ENCODE results near the gene CLCN2. TPM values are rescaled to one million over a fixed set of nuclear protein-coding genes. Genes with fewer than 3 reads are reported as not detected.

CLCN2 gene
- total RNA-seq, 1 experiment from 2014 or later = 21.6 TPM

DNA sequence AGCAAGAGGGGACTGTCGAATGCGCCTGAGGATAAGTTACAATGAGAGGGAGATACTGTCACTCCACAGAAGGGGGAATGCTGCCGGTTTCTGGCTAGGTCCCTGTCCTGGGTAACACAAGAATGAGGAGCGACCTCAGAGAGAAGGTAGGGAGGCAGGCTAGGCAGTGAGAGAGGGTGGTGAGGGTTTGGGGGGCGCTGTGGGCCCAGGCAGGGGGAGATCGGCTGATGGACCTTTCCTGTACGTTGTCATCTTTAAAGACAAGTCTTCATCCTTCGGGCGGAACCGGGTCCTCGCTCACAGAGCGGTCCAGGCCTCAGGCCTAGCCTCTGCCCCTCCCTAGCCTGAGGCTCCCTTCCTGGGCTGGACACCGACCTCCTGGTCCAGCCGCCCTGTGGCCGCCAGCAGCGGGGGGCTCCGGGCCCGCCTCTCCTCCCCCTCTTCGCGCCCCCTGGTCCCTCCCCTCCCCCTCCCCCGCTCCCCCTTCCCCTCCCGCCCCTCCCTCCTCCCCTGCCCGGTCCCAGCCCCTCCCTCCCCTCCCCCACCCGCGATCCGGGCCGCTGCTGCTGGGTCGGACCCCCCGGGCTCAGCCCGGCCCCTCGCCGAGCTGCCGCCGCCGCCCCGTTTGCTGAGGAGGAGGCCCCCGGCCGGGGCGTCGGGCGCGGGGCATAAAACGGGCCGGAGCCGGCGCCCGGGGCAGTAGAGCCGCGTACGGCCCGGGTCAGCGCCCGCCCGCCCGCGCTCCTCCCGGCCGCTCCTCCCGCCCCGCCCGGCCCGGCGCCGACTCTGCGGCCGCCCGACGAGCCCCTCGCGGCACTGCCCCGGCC lies 18.2 kb upstream of the CLCN2 start, which contains the start of gene CHRD:
CHRD (plus strand) TSS at position 697 of the 827 bp plus-strand sequence. CDS start 265 bp downstream, outside the sequence.
- RAD21 ChIA-PET (ENCODE audit: low non-redundant PET in 1 of 2, low total read pairs in 2 of 2, uncharacterized antibody in 2 of 2, unreplicated experiment in 2 of 2) = no interaction called here
- CTCF ChIA-PET = interaction anchor here (1.0 kb wide), 1 partner anchor 8 kb away, joined by 3 read pairs; no protein-coding TSS in a partner anchor
- no peaks in the 10 kb centered on the region for H3K27me3 ChIP-seq (ENCODE audit: insufficient read depth, low read length)

More for the DNA sequence above, 18.2 kb upstream of the CLCN2 start, which contains the start of gene CHRD:
- peak; percentile 59 for ATAC-seq
- Histone ChIP-seq H3K79me2 (ENCODE audit: insufficient read depth, low read length) (no peaks in the 10 kb centered on the region), H3K4me3 (replicated peaks in 1 of 2; ENCODE audit: low read depth in 1 of 2, low read length in 2 of 2) (peak within 1 kb of the TSS; percentile 36 to 58), H3K9me2 (ENCODE audit: insufficient read depth) (no peaks in the 10 kb centered on the region), H3K9ac (ENCODE audit: low read length) (peak within 1 kb of the TSS; percentile 40; the same call in 1 of the 2 replicates), H3K9me3 (ENCODE audit: control insufficient read depth in 1 of 2, insufficient read depth in 1 of 2, low read depth in 1 of 2, low read length in 2 of 2) (no peaks in the 10 kb centered on the region), H3K4me1 (ENCODE audit: control insufficient read depth in 1 of 2, insufficient read depth in 2 of 2, low read length in 2 of 2) (peaks cover 4 to 20% of the 10 kb centered on the region in 2 experiments; a peak in 2 of 4 replicates), H3K27ac (ENCODE audit: low read depth, low read length) (peak within 1 kb of the TSS; percentile 18; the same call in 1 of the 2 replicates), H4K20me1 (ENCODE audit: insufficient read depth) (no peaks in the 10 kb centered on the region), H3K4me2 (ENCODE audit: low read length) (peak within 1 kb of the TSS; percentile 87), H2AFZ (ENCODE audit: low read depth, low read length, poor library complexity, severe bottlenecking) (peak within 1 kb of the TSS; percentile 74), H3K36me3 (ENCODE audit: control insufficient read depth in 1 of 2, insufficient read depth in 2 of 2, low read length in 2 of 2) (no peaks in the 10 kb centered on the region)
- intact Hi-C loops (cut with micrococcal nuclease) = loop anchor here (10.0 kb wide), 2 partner anchors 135 to 395 kb away; no protein-coding TSS in a partner anchor
- no TSS peak for BruUV-seq (replicated peaks)
- POLR2A ChIA-PET = no interaction called here
- TF ChIP-seq POLR2A (IDR thresholded peaks at IDR 0.05; ENCODE audit: borderline replicate concordance, extremely low read depth, insufficient read depth, insufficient read length) (no peak), ZFX (IDR thresholded peaks at IDR 0.05) (no peak), YY1 (IDR thresholded peaks at IDR 0.05; ENCODE audit: extremely low read depth, insufficient replicate concordance, low read depth, low read length) (no peak), TCF7L2 (IDR thresholded peaks at IDR 0.05; ENCODE audit: borderline replicate concordance, extremely low read depth, insufficient read depth, insufficient read length) (no peak), POLR2AphosphoS5 (IDR thresholded peaks at IDR 0.05; ENCODE audit: low read depth, low read length) (no peak), SIN3A (IDR thresholded peaks at IDR 0.05; ENCODE audit: low read depth) (no peak), EGR1 (IDR thresholded peaks at IDR 0.05; ENCODE audit: low read depth) (no peak), SP1 (IDR thresholded peaks at IDR 0.05; ENCODE audit: low read depth) (no peak)
- TF ChIP-seq, protein P1, sequence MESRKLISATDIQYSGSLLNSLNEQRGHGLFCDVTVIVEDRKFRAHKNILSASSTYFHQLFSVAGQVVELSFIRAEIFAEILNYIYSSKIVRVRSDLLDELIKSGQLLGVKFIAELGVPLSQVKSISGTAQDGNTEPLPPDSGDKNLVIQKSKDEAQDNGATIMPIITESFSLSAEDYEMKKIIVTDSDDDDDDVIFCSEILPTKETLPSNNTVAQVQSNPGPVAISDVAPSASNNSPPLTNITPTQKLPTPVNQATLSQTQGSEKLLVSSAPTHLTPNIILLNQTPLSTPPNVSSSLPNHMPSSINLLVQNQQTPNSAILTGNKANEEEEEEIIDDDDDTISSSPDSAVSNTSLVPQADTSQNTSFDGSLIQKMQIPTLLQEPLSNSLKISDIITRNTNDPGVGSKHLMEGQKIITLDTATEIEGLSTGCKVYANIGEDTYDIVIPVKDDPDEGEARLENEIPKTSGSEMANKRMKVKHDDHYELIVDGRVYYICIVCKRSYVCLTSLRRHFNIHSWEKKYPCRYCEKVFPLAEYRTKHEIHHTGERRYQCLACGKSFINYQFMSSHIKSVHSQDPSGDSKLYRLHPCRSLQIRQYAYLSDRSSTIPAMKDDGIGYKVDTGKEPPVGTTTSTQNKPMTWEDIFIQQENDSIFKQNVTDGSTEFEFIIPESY (IDR thresholded peaks at IDR 0.05; ENCODE audit: extremely low read depth, insufficient replicate concordance, low read length) = no peak
- TF ChIP-seq, protein P2, sequence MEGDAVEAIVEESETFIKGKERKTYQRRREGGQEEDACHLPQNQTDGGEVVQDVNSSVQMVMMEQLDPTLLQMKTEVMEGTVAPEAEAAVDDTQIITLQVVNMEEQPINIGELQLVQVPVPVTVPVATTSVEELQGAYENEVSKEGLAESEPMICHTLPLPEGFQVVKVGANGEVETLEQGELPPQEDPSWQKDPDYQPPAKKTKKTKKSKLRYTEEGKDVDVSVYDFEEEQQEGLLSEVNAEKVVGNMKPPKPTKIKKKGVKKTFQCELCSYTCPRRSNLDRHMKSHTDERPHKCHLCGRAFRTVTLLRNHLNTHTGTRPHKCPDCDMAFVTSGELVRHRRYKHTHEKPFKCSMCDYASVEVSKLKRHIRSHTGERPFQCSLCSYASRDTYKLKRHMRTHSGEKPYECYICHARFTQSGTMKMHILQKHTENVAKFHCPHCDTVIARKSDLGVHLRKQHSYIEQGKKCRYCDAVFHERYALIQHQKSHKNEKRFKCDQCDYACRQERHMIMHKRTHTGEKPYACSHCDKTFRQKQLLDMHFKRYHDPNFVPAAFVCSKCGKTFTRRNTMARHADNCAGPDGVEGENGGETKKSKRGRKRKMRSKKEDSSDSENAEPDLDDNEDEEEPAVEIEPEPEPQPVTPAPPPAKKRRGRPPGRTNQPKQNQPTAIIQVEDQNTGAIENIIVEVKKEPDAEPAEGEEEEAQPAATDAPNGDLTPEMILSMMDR (IDR thresholded peaks at IDR 0.05 in 2 of 3, conservative IDR thresholded peaks at IDR 0.05 in 1 of 3; ENCODE audit: borderline replicate concordance in 1 of 3, insufficient read depth in 1 of 3, low read depth in 2 of 3, low read length in 2 of 3) = no peak
- no peak for DNase-seq (ENCODE audit: low read depth, low spot score)
